HG03045 (cell line): ENCODE measurements around the gene PAN3.
"Not testable (repeated sequence)": the region's sequence is repeated elsewhere in the genome, so short reads cannot be mapped to it uniquely, and the experiment has no call there.

Experiments
- ATAC-seq: cut with Tn5 transposase; IDR thresholded peaks from one replicate; pipeline ENCODE4 v1.9.1; 2021; ENCODE audit warnings: mild to moderate bottlenecking, moderate library complexity; ENCODE audit not compliant: unreplicated experiment

The PAN3 gene, protein sequence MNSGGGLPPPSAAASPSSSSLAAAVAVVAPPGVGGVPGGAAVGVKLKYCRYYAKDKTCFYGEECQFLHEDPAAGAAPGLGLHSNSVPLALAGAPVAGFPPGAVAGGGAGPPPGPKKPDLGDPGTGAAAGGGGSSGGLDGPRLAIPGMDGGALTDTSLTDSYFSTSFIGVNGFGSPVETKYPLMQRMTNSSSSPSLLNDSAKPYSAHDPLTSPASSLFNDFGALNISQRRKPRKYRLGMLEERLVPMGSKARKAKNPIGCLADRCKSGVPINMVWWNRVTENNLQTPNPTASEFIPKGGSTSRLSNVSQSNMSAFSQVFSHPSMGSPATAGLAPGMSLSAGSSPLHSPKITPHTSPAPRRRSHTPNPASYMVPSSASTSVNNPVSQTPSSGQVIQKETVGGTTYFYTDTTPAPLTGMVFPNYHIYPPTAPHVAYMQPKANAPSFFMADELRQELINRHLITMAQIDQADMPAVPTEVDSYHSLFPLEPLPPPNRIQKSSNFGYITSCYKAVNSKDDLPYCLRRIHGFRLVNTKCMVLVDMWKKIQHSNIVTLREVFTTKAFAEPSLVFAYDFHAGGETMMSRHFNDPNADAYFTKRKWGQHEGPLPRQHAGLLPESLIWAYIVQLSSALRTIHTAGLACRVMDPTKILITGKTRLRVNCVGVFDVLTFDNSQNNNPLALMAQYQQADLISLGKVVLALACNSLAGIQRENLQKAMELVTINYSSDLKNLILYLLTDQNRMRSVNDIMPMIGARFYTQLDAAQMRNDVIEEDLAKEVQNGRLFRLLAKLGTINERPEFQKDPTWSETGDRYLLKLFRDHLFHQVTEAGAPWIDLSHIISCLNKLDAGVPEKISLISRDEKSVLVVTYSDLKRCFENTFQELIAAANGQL

GRCh38 chr13:28138012-28138755 is at the start of gene PAN3:
Gene PAN3 (plus strand): TSS chr13:28138545. CDS start chr13:28138658, 113 bp downstream.
- peak; percentile 60 for ATAC-seq

DNA sequence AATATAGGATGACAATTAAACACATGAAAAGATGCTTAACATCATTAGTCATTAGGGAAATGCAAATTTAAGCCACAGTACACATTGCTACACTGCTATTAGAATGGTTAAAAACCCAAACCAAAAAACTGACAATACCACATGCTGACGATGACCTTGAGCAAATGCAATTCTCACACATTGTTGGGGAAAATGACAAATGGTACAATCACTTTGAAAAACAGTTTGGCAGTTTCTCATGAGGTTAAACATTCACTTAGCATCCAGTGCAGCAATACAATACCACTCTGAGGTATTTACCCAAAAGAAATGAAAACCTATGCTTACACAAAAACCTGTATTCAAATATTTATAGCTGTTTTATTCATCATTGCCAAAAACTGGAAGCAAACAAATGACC is 49.3 kb upstream of the PAN3 start:
- no peak for ATAC-seq

DNA sequence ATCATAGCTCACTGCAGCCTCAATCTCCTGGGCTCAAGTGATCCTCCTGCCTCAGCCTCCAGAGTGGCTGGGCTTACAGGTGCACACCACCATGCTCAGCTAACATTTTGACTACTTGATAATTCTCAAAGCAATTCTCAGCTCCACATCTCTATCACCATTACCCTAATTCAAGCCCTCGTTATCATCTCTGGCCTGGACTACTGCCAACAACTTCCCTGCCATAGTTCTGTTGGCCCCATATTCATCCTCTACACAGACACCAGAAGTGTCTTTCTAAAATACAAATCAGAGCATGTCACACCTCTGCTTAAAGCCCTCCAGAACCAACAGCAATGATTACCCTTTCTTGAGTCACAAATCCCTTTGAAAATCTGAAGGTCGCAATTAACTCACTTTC is 45.9 kb upstream of the PAN3 start:
- ATAC-seq, result no peak

- ATAC-seq, result no peak
Measured at GRCh38 chr13:28093881-28094280, 44.5 kb upstream of the PAN3 start.

GRCh38 chr13:28094306-28094705 is 44.0 kb upstream of the PAN3 start:
- ATAC-seq, result no peak

GRCh38 chr13:28097503-28097902 is 40.8 kb upstream of the PAN3 start:
- ATAC-seq, result no peak

- ATAC-seq, result no peak
Measured at GRCh38 chr13:28099396-28100149, 38.8 kb upstream of the PAN3 start.

DNA sequence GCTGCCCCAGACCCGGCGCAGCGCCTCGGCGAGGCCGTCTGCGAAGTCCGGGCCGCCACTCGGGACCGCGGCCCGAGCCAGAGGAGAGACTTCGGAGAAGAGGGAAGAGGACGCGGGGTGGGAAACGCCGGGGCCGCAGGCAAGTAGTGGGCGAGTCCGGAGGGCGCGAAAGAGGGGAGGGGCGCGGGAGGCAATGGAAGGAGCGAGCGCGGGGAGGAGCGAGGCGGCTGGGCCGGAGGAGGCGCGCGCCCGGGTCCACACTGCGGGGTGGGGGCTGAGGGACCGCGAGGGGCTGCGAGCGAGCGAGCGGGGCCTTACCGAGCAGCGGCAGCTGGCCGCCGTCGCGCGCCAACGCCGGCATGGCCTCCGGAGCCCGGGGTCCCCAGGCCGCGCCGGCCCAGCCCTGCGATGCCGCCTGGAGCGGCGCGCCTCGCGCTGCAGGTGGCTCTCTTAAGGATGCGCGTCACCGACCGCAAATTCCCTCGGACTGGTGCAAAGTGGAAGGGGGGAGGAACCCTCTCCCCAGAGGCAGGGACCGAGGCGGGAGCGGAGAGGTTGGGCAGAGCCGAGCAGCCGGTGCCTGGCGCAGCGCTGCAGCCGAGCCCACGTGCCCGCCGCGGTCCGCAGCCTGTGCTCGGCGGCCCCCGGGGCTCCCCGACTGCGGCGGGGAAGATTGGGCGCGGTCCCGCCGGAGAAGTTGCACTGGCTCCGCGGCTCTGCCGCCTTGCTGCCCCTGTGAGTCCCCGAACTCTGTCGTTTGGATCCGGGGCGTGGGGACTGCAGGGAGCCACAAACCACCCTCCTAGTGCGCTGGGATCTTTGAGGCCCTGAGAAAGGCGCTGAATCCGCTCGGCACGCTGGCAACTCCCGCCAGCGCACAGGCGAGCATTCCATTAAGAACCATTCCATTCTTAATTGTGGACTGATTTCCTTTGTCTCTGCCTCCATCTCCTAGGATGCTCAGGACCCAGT is 37.9 kb upstream of the PAN3 start, which contains the start of gene FLT3:
TSS of gene FLT3 (minus strand) at position 427 of the 972 bp plus-strand sequence. CDS start at position 361, 66 bp downstream.
- ATAC-seq, result peak; percentile 70

DNA sequence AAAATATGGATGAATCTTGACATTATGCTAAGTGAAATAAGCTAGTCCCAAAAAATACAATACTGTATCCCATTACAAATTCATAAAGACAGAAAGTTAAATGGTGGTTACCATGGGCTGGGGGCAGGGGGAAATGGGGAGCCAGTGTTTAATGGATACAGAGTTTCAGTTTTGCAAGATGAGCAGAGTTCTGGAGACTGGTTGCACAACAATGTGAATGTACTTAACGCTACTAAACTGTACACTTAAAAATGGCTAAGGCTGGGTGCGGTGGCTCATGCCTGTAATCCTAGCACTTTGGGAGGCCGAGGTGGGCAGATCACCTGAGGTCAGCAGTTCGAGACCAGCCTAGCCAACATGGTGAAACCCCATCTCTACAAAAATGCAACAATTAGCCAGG is 36.5 kb upstream of the PAN3 start:
- ATAC-seq, result not testable (repeated sequence)

DNA sequence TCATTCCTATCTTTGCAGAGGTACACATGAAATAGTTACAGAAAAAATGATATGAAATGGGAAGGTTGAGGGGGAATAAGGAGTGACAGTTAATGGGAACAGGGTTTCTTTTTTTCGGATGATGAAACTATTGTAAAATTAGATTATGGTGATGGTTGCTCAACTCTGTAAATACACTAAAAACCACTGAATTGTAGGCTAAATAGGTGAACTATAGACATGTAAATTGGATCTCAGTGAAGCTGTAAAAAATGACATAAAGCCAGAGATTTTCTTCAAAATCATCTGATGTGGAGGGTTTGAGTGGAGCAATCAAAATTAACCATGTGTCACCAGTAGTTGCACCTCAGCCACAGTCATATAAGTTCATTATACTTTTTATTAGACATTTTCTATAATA is 31.4 kb upstream of the PAN3 start:
- no peak for ATAC-seq

DNA sequence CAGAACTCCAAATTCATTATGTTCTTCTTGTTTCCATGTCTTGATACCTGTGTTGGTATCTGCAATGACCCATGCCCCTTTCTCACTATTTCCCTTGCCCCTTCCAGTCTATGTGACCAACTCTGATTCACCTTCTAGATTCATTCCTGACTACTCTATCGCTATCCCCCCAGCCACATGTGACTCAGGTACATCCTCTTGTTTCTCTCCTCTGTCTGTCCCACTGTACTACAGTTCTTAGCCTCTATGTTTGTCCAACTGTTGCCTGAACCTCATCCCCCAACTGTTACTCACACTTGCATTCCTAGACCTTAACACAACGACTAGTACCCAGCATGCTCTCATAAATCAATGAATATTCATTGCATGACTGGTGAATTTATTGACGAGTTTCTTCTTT is 27.9 kb upstream of the PAN3 start:
- ATAC-seq, result no peak

GRCh38 chr13:28116736-28117135 is 21.6 kb upstream of the PAN3 start:
- ATAC-seq, result no peak

DNA sequence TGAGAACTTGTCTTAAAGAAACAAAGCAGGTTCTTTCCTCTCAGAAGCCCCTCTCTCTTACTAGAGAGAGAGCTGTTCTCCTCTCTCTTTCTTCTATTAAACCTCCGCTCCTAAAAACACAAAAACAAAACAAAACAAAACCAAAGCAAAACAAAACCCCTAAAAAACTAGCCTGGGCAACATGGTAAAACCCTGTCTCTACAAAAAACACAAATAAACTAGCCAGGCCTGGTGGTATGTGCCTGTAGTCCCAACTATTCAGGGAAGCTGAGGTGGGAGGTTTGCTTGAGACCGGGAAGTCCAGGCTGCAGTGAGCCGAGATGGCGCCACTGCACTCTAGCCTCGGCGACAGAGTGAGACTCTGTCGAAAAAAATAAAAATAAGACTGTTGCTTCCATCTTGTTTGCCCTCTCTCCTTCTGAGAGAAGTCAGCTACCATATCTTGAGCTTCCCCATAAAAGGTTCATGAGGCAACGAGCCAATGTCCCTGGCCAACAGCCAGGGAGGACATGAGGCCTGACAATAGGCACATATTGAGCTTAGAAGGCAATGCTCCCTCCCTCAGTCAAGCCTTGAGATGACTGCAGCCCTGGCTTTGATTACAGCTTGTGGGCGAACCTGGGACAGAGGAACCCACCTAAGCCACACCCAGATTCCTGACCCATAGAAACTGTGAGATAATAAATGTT is 20.5 kb upstream of the PAN3 start:
- no peak for ATAC-seq

DNA sequence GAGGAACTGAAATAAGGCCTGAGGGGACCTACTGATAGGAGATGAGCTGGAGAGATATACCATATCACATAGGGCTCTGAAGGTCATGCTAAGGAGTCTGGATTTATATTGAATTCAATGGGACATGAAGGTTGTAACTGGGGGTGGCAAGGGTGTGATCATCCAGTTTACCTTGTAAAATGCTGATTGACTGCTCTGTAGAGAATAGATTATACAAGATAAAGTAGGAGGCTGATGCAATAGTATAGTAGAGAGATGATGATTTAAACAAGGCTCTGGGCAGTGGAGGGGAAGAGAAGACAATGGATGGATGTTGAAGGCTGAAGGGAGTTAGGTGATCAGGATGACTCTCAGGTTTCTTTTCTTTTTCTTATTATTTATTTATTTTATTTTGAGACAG is 18.0 kb upstream of the PAN3 start:
- no peak for ATAC-seq

DNA sequence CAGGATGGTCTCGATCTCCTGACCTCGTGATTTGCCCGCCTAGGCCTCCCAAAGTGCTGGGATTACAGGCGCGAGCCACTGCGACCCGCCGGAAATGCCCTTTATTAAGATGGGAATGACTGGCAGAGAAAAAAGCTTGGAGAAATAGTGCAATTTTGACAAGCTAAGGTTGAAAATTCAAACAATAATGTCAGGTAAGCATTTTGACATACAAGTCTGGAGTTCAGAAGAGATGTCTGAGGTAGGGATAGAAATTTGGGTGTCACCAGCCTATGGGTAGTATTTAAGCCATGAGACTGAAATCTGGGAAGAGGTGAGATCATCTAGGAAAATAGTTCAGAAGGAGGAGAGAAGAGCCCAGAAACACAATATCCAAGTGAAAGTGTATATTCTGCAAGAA is 17.1 kb upstream of the PAN3 start:
- no peak for ATAC-seq

GRCh38 chr13:28128030-28128429 is 10.3 kb upstream of the PAN3 start:
- ATAC-seq, result no peak

- no peak for ATAC-seq
Measured at GRCh38 chr13:28128926-28129325, 9.4 kb upstream of the PAN3 start.

DNA sequence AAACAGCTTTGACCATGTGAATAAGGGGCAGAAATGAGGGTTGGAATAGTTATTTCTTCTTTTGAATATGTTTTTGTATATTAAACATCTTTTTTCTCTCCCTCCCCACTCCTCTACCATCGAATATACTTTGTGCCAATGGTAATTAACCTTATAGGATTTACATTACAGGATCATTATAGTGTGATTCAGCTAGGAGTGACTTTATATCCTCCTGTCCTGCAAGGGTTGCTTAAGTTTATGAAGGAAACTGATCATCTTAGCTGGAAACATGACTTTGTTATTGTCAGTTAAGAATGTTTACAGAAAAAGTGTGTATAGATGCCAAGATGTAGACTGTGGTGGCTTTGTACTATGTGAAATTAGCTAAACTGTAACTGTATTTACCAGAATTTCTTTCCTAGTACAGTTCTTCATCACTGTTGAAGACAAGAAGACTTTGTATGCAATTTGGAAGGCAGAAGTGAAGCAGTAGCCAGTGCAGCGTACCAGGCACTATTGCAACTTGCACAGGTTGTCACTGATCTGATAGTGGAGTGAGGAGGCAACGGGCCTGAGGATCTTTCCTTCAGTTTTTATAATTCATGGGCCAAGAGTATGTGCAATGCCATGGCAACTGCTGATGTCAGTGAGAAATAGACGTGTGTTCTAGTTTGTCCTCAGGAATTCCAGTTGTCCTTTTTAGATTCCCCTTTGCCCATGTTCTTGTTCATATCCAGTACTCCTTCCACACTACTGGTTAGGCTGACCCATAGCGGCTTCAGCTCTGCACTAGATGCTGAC is 8.2 kb upstream of the PAN3 start:
- ATAC-seq, result no peak
